GM21423 (cell line): ENCODE measurements around the gene DMKN.
A peak's percentile ranks its signal among the peaks of the same experiment; 100 is the strongest.
"Not testable (repeated sequence)": the region's sequence is repeated elsewhere in the genome, so short reads cannot be mapped to it uniquely, and the experiment has no call there.

Source experiments
- ATAC-seq: cut with Tn5 transposase; IDR thresholded peaks from one replicate; pipeline ENCODE4 v1.9.1; 2021; ENCODE audit warnings: mild to moderate bottlenecking, moderate library complexity; ENCODE audit not compliant: unreplicated experiment

The DMKN gene

GRCh38 chr19:35470128-35470527 lies 43.3 kb downstream of the DMKN start:
- ATAC-seq: no peak

- ATAC-seq: peak; percentile 74
Measured at GRCh38 chr19:35468637-35469036, 44.8 kb downstream of the DMKN start.

- ATAC-seq: no peak
Measured at GRCh38 chr19:35466259-35466658, 47.2 kb downstream of the DMKN start.

GRCh38 chr19:35462956-35463355 lies 50.5 kb downstream of the DMKN start:
- ATAC-seq: not testable (repeated sequence)

- peak; percentile 63 for ATAC-seq
Measured at GRCh38 chr19:35462476-35462953, 50.9 kb downstream of the DMKN start.

- ATAC-seq: not testable (repeated sequence)
Measured at GRCh38 chr19:35461788-35462187, 51.7 kb downstream of the DMKN start.

- no peak for ATAC-seq
Measured at GRCh38 chr19:35461060-35461459, 52.4 kb downstream of the DMKN start.

GRCh38 chr19:35460608-35461007 lies 52.8 kb downstream of the DMKN start:
- ATAC-seq: no peak

- no peak for ATAC-seq
Measured at GRCh38 chr19:35459414-35460082, 53.9 kb downstream of the DMKN start.

GRCh38 chr19:35458731-35459391 lies 54.6 kb downstream of the DMKN start:
- peak; percentile 50 for ATAC-seq

GRCh38 chr19:35458192-35458591 lies 55.3 kb downstream of the DMKN start:
- no peak for ATAC-seq

- peak; percentile 33 for ATAC-seq
Measured at GRCh38 chr19:35457173-35457572, 56.3 kb downstream of the DMKN start.

GRCh38 chr19:35455616-35456201 lies 57.7 kb downstream of the DMKN start:
- no peak for ATAC-seq

- no peak for ATAC-seq
Measured at GRCh38 chr19:35454663-35455062, 58.8 kb downstream of the DMKN start.

GRCh38 chr19:35451338-35452096 lies 61.9 kb downstream of the DMKN start:
- no peak for ATAC-seq

- ATAC-seq: no peak
Measured at GRCh38 chr19:35449359-35450043, 63.9 kb downstream of the DMKN start.

GRCh38 chr19:35447606-35448469 lies 65.6 kb downstream of the DMKN start, which contains the start of gene FFAR2:
TSS of gene FFAR2 (plus strand) at chr19:35448257. CDS start at chr19:35449715, 1,458 bp downstream.
- ATAC-seq: no peak
